GM21447 (cell line): ENCODE measurements around the gene USP49.
A peak's percentile ranks its signal among the peaks of the same experiment; 100 is the strongest.
"Not testable (repeated sequence)": the region's sequence is repeated elsewhere in the genome, so short reads cannot be mapped to it uniquely, and the experiment has no call there.

Experiments used
- ATAC-seq: cut with Tn5 transposase; IDR thresholded peaks from one replicate; pipeline ENCODE4 v1.9.1; 2021; ENCODE audit not compliant: unreplicated experiment

USP49 gene

GRCh38 chr6:41815587-41815986, 79.6 kb downstream of the USP49 start:
- ATAC-seq: no peak

GRCh38 chr6:41814629-41815028, 80.5 kb downstream of the USP49 start:
- ATAC-seq: no peak

GRCh38 chr6:41813956-41814355, 81.2 kb downstream of the USP49 start:
- no peak for ATAC-seq

GRCh38 chr6:41813469-41813868, 81.7 kb downstream of the USP49 start:
- ATAC-seq: no peak

GRCh38 chr6:41811946-41812345, 83.2 kb downstream of the USP49 start:
- ATAC-seq: not testable (repeated sequence)

GRCh38 chr6:41811095-41811494, 84.1 kb downstream of the USP49 start:
- no peak for ATAC-seq

GRCh38 chr6:41805830-41806774, 89.1 kb downstream of the USP49 start:
- no peak for ATAC-seq

- no peak for ATAC-seq
Measured at GRCh38 chr6:41801380-41801779, 93.8 kb downstream of the USP49 start.

GRCh38 chr6:41799559-41799911, 95.6 kb downstream of the USP49 start:
- no peak for ATAC-seq

- no peak for ATAC-seq
Measured at GRCh38 chr6:41798901-41799558, 96.1 kb downstream of the USP49 start.

GRCh38 chr6:41796474-41796873, 98.7 kb downstream of the USP49 start:
- ATAC-seq: no peak

- no peak for ATAC-seq
Measured at GRCh38 chr6:41791984-41792383, 103.2 kb downstream of the USP49 start.

- ATAC-seq: no peak
Measured at GRCh38 chr6:41791305-41791704, 103.9 kb downstream of the USP49 start.

- no peak for ATAC-seq
Measured at GRCh38 chr6:41790045-41790444, 105.1 kb downstream of the USP49 start.

- ATAC-seq: no peak
Measured at GRCh38 chr6:41789390-41789724, 105.8 kb downstream of the USP49 start.

- ATAC-seq: peak; percentile 79
Measured at GRCh38 chr6:41787219-41787917, 107.8 kb downstream of the USP49 start, which contains the start of gene TOMM6. Gene TOMM6 (plus strand): TSS chr6:41787694. CDS start chr6:41787698, 4 bp downstream.

- peak; percentile 55 for ATAC-seq
Measured at GRCh38 chr6:41786451-41787218, 108.5 kb downstream of the USP49 start.

- ATAC-seq: no peak
Measured at GRCh38 chr6:41785689-41786450, 109.3 kb downstream of the USP49 start.

GRCh38 chr6:41785254-41785653, 109.9 kb downstream of the USP49 start:
- no peak for ATAC-seq

- ATAC-seq: no peak
Measured at GRCh38 chr6:41784581-41785171, 110.5 kb downstream of the USP49 start.
